ENCODE data around the gene PSME3.
A peak's percentile ranks its signal among the peaks of the same experiment; 100 is the strongest.

PSME3 gene, protein sequence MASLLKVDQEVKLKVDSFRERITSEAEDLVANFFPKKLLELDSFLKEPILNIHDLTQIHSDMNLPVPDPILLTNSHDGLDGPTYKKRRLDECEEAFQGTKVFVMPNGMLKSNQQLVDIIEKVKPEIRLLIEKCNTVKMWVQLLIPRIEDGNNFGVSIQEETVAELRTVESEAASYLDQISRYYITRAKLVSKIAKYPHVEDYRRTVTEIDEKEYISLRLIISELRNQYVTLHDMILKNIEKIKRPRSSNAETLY

DNA sequence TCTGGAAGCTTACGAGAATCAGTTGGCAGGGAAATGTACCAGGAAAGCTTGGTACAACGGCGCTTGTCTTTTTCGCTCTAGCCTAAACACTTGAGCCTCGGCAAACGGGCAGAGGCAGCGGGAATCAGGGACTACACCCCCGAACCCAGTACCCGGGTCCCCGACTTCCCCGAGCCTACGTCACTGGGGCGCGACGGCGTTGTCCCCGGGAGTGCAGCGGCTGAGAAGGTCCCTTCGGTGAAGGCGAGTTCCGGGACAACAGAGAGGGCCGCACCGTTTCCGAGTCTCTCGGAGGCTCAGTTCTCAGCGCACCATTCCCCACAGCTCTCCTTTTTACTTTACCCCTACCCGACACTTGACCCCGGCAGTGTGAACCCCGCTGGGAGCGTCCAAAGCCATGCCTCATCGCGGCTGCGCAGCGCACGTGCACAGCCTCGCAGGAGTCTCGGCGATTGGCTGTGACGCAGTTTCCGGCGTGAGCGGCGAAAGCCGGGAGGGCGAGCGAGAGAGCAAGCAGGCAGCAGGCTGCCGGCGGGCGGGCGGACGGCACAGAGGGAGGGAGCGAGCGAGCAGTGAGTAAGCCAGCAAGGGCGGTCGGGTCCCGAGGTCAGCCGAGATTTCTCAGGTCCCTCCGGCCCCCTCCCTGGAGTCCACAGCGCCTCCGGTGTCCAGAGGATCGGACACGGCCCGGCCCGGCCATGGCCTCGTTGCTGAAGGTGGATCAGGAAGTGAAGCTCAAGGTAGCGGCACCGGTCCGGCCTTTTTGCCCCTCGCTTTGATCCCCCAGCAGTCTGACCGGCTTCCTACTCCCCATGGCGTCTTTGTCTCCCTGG lies at the start of gene PSME3:
Gene PSME3 (plus strand): TSS at position 464 of the 833 bp plus-strand sequence. CDS start 235 bp downstream, at position 699.
- DNase-seq: peak; percentile 93

DNA sequence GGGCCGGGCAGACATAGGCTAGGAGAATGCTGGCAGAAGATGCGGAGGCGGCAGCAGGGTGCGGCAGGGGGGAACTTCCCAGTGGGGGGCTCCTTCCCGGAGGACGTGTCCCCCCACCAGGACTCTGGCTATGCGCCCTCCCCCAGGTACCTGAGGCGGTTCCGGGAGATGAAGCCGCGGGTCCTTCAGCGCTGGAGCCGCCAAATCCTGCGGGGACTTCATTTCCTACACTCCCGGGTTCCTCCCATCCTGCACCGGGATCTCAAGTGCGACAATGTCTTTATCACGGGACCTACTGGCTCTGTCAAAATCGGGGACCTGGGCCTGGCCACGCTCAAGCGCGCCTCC lies 49.4 kb upstream of the PSME3 start:
- no peak for DNase-seq

DNA sequence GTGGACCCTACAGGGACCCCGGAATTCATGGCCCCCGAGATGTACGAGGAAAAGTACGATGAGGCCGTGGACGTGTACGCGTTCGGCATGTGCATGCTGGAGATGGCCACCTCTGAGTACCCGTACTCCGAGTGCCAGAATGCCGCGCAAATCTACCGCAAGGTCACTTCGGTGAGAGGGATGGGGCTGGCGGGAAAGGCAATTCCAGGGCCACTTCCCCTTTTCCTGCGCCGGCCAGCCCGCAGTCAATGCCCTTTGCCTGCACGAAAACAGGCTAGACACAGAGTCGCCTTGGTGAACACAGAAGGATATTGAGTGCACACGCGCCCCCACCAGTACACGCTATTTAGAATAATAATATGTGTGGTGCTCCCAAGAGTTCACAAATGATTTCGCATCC lies 48.8 kb upstream of the PSME3 start:
- DNase-seq: no peak

DNA sequence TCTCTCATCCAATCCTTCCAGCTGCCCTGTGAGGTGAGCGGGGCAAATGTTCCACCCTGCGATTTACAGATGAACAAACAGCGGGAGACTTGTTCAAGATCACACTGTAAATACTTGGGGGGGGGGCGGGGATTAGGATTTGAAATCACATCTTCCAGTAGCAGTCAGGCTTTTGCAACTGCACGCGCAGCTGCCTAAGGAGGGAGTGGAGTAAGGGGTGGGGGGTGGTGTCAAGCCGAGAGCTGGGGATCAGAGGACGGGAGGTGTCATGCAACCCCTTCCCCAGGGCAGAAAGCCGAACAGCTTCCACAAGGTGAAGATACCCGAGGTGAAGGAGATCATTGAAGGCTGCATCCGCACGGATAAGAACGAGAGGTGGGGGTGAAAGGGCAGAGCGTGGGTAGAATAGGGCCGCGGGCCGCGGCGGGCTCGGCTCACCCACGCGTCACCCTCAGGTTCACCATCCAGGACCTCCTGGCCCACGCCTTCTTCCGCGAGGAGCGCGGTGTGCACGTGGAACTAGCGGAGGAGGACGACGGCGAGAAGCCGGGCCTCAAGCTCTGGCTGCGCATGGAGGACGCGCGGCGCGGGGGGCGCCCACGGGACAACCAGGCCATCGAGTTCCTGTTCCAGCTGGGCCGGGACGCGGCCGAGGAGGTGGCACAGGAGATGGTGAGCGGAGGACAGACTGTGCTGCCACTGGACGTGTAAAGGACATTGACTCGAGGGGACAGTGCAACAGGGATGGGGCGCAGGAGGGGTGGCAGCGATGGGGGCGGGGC lies 48.2 kb upstream of the PSME3 start:
- no peak for DNase-seq

DNA sequence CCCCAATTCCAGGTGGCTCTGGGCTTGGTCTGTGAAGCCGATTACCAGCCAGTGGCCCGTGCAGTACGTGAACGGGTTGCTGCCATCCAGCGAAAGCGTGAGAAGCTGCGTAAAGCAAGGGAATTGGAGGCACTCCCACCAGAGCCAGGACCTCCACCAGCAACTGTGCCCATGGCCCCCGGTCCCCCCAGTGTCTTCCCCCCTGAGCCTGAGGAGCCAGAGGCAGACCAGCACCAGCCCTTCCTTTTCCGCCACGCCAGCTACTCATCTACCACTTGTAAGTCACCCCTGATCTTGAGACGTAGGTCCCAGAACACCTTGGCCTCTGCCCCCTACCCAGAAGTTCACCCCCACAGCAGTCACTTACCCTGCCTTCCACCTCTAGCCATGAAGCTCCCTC lies 45.9 kb upstream of the PSME3 start:
- no peak for DNase-seq

DNA sequence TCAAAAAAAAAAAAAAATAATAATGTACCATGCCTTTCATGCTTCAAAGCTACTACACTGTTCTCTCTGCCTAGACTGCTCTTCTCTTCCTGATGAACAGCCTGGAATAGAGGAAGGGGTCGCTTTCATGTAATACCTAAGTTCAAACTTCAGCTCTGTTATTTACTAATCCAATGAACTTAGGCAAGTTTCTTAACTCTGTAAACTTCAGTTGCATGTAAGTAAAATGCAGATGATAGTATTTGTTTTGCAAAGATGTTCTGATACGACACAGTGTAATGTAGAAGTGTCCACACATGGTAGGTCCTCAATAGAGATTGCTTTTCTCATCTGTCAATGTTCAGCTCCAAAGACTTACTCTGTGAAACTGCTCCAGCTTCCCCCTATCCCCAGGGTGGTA lies 41.2 kb upstream of the PSME3 start:
- no peak for DNase-seq

DNA sequence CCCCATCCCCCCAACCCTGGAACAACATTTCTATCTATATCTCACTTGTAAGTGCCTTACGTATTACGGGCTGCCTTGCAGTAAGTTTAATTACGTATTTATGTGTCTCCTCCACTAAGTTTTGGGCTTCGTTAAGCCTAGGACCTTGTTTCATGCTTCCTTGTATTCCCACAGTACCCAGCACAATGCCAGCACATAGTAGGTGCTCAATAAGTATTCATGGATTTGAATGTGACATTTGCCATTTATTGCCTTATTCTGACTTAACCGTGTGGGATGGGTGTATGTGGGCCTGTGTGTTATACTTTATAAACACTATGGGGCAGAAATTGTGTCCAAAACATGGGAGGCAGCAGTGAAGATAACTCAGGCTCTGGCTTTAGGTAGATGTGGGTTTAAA lies 40.7 kb upstream of the PSME3 start:
- DNase-seq: no peak

DNA sequence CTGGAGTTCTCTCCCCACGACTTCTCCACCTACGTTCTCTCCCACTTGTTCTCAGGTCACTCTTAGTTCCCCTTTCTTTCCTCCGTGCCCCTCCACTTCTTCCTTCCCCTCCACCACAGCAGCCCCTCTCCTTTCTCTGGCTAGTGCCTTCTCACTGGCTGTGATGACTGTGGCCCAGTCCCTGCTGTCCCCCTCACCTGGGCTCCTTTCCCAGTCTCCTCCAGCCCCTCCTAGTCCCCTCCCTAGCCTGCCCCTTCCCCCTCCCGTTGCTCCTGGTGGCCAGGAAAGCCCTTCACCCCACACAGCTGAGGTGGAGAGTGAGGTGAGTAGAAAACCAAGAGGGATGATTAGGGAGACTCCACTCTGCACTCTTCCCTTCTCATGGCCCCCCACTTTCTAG lies 38.1 kb upstream of the PSME3 start:
- no peak for DNase-seq

DNA sequence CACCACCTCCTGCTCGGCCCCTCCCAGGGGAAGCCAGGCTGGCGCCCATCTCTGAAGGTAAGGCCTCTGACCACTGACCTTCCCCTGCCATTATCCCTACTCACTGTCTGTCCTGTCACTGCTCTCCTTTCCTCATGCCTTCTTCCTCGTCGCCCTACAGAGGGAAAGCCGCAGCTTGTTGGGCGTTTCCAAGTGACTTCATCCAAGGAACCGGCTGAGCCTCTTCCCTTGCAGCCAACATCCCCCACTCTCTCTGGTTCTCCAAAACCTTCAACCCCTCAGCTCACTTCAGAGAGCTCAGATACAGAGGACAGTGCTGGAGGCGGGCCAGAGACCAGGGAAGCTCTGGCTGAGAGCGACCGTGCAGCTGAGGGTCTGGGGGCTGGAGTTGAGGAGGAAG lies 37.7 kb upstream of the PSME3 start:
- DNase-seq: no peak

DNA sequence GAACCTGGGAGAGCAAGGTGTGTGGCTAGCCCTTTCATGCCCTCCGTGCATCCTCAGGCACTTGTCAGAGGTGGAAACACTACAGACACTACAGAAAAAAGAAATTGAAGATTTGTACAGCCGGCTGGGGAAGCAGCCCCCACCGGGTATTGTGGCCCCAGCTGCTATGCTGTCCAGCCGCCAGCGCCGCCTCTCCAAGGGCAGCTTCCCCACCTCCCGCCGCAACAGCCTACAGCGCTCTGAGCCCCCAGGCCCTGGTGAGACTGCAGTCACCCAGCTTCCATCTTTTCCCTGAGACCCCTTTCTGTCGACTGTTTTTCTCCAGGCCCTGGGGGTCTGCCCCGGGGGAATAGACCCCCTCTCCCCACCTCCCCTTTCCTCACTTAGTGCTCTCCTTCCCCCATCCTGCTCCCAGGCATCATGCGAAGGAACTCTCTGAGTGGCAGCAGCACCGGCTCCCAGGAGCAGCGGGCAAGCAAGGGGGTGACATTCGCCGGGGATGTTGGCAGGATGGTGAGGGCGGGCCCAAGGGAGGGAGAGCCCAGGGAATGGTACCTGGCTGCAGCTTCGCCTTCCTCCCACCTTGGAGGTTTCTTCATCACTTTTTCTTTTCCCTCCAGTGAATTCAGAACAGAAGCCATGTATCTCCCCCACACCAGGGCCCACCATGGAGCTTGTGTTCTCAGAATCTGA lies 37.0 kb upstream of the PSME3 start:
- DNase-seq: no peak

DNA sequence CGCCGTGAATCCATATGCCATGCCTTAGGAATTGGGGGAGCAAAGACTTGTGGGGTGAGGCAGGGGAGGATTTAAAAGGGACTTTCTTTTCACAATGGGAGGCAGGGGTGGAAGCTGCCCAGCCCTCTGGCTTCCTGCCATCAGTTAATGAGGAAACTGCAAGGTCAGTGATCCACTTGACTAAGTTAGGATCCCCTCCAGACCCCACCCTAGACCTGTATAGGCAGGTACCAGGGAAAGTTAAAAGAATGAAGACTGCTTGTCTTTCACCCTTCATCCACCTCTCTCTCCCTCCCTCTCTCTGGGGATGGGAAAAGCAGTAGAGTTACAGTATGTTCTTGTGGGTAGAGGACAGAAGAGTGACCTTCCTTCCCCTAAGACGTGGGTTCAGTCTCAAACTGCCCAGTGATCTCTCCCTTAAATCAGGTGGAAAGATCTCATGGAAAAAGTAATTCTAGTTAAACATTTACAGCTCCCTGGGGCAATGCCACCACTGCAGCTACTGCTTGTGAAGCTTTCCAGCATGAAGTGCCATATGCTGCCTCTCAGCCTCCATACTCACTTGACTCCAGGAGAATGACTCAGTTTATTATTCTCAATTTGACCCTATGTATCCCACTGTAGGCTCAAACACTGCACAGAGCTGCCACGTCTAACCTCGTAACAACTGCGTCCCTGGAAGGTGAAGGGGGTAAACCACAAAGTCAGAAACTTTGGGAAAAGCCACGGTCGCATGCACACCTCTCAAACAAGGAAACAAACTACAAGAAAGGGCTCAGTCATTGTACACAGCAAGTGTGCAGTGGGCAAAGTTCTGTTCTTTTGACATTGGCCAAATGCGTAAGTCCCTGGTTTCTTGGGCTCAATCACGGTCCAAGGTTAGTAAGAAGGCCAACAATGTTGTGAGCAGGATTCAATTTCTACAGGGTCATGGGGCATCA lies 35.9 kb upstream of the PSME3 start:
- no peak for DNase-seq

DNA sequence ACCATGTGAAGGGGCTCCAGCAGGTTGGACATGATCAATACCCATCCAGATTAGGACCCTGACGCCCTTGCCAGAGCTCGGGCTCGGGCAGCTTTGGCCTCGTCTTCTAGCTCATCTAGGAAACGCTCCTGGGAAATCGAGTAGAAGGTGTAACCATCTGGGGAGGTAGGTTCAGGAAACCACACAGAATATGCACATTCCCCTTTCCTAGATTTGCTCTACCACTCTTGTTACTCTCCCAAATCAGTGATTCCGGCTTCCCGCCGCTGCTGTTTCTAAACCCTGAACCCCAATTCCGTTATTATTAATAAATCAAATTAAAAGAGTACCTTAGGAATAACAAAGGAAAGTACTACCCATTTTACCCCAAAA lies 35.2 kb upstream of the PSME3 start:
- no peak for DNase-seq

DNA sequence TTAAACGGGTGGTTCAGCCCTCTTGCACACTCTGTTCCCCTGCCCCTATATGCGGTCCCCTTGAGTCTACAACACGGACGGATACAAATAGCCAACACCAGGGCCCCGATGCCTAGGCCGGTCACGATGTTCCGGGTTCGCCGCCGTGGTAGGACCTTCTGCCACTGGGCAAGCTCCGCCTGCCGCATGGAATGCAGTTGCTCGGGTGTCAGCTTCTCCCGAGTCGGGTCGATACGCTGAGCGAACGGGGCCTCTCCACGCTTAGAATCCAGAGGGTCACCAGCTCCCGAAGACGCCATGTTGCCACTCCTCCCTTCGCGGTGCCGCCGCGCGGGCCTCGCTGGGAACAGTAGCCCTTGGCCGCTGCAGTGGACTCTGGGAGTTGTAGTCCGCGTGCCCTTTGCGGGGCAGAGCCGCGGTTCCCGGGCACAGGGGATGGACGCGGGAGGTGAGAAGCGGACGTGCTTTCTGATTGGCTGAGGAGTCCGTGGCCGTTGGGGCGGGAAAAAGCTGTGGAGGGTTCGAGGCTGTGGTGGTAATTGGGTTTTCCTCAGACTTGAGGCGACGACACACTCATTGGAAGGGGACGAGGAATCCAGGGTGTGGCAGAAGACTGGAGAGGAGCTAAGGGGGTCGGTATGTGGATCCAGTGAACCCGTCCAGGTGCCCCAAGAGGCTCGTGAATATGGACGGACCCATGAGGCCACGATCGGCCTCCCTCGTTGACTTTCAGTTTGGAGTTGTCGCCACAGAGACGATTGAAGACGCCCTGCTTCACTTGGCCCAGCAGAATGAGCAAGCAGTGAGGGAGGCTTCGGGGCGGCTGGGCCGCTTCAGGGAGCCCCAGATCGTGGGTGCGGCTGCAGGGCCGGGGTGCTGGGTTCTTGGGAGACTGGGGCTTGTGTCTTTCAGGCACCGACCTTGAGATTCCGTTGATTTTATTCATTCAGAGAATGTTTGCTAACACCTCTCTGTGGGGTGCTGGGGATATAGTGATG lies 34.5 kb upstream of the PSME3 start, which contains the start of the genes CNTD1 and COA3:
Gene CNTD1 (plus strand): TSS at position 479 of the 998 bp plus-strand sequence. CDS start 207 bp downstream, at position 686.
Gene COA3 (minus strand): TSS at position 322 of the 998 bp plus-strand sequence. CDS start 23 bp downstream, at position 299.
- peak; percentile 86 for DNase-seq

DNA sequence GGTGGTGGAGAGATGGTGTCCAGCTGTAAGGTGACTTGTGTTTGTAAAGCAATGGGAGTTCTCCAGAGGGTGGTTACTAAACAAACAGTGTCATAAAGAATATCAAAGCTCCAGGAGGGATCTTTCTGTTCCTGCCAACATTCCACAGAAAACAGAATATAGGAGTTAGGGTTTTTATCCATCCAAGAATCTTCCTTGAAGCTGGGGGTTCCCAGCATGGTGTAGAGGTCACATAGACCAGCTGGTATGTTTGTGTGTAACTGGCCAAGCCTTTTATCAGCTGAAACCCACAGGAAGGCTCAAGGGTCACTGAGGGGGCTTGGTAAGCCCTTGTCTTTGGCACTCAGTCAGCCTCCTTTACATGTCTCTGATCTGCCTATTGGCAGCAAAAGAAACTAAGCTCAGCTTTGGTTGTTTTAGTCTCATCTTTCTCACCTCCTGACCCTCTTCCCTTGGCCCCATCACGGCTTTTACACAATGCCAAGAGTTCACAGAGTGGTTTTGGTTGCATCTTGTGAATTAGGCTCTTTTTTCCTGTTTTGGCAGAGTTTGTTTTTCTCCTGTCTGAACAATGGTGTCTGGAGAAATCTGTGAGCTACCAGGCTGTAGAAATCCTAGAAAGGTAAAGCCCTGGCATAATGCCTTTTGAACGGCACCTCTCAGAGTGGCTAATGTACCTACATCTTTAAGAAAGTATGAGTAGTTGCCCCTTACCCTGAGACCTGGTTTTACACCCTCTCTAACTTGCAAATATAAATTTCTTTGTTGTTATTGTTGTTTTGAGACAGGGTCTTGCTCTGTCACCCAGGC lies 29.9 kb upstream of the PSME3 start:
- DNase-seq: no peak

DNA sequence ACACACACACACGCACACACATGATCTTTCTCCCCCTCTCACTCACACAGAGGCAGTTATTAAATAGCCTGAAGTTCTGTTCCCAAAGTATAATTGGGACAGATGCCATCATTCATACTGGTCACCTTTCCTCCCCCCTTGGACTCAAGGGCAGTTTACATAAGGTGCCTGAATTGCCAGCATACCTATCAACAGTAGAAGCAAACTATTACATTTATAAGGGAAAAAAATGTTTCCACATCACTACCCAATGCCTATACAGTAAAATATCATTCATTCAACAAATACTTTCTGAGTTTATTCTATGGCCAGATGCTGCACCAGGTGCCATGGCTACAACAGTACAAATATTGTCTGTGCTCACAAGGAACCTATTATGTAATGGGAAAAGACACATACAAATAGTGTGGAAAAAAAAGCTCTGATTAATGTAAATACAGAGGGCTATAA lies 28.3 kb upstream of the PSME3 start:
- DNase-seq: no peak

DNA sequence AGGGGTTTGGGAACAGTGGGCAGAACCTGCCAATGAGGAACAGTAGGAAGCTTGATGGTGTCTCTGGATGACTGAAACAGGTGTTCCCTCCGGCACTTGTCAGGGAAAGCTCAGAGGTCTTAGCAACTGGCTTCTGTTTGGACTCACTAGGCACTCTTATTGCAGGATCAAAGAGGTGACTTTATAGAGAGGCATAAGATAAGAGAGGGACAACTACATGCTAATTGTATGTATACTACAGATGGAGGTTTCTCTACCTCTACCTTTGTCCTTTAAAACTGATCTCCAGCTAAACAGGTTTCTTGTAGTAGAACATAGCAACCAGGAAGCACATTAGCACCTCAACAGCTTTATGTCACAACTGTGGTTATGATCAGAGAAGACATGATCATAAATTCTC lies 26.9 kb upstream of the PSME3 start:
- no peak for DNase-seq

DNA sequence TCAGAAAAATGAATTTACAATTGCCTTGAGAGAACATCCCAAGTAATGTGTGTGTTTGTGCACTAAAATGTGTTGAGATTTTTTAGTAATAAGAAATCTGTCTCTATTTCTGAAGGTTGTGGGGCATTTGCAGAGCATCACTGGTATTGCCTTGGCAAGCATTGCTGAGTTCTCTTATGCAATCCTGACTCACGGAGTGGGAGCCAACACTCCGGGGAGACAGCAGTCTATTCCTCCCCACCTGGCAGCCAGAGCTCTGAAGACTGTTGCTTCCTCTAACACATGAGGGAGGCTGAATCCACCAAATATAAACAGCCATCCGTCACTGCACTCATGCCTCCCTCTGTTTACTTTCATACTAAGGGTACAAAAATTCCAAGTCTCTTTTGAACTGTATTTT lies 23.9 kb upstream of the PSME3 start:
- DNase-seq: no peak

DNA sequence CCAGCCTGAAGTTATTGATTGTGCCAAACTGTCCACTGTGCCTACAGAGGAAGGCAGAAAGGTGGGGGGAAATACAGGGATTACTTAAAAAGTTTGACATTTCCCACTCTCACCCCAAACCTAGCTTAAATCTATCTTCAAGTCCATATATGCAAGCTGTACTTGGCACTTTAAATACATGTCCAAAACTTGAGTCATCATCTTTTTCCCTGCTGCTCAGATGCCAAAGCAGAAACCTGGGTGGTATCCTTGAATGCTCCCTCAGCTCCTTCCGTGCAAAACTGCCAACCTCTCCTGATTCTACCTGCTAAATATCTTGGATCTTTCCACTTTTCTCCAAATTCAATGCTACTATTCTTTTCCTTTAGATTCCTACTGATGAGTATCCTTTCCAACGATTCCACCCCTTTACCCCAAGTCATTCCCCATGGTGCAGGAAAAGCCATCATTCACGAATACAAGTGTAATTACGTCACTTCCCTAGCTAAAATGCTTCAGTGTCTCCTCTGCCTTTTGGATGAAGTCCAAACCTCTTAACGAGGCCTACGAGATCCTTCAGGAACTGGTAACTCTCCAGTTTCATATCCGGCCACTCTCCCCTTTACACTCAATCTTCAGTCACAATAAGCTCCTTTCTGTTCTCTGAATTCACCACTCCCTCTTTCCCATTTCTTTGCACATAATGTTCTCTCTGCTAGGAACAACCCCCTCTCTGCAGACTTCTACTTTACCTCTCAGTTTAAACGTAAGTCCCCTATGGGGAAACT lies 18.4 kb upstream of the PSME3 start:
- DNase-seq: no peak

DNA sequence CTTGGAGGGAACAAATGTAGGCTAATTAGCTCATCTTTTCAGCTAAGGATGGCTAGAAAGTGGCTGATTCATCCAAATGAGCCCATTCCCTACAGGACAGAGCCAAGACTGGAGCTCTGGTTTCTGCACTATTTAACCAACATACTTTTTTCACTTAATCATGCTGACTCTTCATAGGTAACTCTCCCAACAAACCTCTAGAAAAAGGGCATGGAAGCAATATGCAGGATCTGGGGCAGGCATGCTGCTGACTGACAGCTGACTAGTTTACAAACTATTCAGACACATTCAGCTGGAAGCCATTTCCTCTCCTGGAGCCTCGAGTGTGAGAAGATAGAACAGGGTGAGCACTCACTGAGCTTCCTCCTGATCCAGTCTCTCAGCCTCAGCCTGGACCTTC lies 15.3 kb upstream of the PSME3 start:
- no peak for DNase-seq

Measured in RPMI8226 (cell line).